ENCODE data around the gene RAET1E.
"Not testable (repeated sequence)": the region's sequence is repeated elsewhere in the genome, so short reads cannot be mapped to it uniquely, and the experiment has no call there.

RAET1E gene

DNA sequence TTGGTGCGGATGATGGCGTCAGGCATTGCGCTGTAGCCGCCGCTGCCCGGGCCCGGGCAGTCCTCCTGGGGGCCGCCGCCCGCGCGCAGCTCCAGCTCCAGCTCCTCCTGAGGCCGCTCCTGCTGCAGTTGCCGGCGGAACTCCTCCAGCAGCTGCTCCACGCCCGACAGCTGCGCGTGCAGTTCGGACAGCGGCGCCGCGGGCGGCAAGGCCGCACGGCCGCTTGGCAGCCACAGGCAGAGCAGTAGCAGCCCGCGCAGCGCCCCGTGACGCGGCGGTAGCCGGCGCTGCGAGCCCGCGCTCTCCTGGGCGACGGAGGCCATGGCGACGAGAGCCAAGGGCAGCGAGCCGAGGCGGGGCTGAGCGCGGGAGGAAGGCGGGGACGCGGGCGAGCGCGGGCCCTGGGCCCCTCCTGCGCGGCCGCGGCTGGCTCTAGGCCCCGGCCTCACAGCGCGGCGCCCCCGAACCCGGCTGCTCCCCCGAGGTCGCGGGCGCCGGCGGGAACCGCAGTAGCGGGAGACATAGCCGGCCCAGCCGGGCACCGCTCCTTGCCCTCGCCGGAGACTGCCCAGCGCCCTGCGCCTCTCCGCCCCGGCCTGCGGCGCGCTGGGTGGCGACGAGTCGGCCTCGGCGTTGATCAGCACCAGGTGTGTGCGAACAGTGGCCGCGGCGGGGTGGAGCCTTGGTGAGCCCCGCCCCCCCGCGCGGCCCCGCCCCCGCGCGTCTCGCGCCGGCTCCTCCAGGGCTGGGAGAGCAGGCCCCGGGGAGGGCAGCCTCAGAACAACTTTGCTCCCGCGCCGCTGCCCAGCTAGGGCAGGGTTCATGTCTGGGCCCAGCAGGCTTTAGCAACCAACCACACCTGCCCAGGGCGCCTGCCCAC, 34.0 kb downstream of the RAET1E start, which contains the start of gene LRP11:
Gene LRP11, minus strand, starts transcription at position 662 of the 880 bp plus-strand sequence. Its CDS starts 339 bp downstream, at position 323.
- CTCF ChIA-PET: interaction anchor here (1.0 to 8.0 kb wide), 10 partner anchors 10 to 61 kb away, joined by 3 to 61 read pairs (median 9); no protein-coding TSS in a partner anchor
- POLR2A ChIA-PET: interaction anchor here (0.6 to 0.9 kb wide), 5 partner anchors 13 to 321 kb away, joined by 3 to 5 read pairs (median 4); partner anchors contain the start of gene LATS1
- peak within 1 kb of the TSS; percentile 67 for H3K4me3 ChIP-seq (ENCODE audit: low read depth, low read length)
- DNase-seq (ENCODE audit: low read depth, low spot score): no peak
- TF ChIP-seq, protein P1, sequence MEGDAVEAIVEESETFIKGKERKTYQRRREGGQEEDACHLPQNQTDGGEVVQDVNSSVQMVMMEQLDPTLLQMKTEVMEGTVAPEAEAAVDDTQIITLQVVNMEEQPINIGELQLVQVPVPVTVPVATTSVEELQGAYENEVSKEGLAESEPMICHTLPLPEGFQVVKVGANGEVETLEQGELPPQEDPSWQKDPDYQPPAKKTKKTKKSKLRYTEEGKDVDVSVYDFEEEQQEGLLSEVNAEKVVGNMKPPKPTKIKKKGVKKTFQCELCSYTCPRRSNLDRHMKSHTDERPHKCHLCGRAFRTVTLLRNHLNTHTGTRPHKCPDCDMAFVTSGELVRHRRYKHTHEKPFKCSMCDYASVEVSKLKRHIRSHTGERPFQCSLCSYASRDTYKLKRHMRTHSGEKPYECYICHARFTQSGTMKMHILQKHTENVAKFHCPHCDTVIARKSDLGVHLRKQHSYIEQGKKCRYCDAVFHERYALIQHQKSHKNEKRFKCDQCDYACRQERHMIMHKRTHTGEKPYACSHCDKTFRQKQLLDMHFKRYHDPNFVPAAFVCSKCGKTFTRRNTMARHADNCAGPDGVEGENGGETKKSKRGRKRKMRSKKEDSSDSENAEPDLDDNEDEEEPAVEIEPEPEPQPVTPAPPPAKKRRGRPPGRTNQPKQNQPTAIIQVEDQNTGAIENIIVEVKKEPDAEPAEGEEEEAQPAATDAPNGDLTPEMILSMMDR (IDR thresholded peaks at IDR 0.05; ENCODE audit: insufficient read depth, low read length, missing control alignments): no peak

DNA sequence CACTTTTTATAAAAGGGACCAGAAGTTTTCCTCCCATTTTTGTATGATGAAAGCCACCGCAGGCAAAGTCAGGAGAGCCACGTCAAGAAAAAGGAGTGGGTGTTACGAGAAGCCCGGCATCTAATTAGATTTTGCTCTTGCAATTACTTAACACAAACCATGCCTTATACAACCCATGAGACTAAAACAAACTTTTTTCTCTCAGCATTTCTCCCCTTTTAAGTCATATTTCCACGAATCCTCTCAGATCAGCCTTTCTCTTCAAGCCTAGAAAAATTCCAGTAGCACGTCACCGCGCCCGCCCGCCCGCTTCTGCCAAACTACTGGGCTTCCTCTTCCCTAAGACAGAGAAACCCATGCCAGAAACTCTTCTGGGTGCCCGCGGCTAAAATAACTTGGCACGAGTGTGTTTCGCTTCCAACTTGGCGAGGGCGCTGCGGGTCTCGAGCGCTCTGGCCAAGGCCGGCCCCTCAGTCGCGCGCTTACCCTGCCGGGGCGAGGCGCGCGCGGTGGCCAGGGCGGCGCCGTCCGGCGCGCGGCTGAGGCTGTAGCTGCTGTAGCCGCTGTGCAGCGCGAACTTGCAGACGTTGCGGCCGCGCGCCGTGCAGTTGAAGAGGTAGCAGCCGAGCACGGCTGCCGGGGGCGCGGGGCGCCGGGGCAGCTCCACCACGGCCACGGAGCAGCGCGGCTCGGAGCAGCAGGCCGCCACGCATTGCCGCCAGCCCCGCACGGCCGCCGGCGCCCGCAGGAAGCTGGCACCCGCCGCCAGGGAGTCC, 34.8 kb downstream of the RAET1E start:
- ChIA-PET CTCF (interaction anchor here (1.0 to 8.0 kb wide), 6 partner anchors 9 to 39 kb away, joined by 3 to 61 read pairs (median 18); no protein-coding TSS in a partner anchor), POLR2A (interaction anchor here (0.6 to 0.9 kb wide), 4 partner anchors 12 to 321 kb away, joined by 3 to 5 read pairs (median 4); partner anchors contain the start of gene LATS1)
- no peak for DNase-seq (ENCODE audit: low read depth, low spot score)
- TF ChIP-seq, protein P1 (IDR thresholded peaks at IDR 0.05; ENCODE audit: insufficient read depth, low read length, missing control alignments): no peak
- H3K4me3 ChIP-seq (ENCODE audit: low read depth, low read length): peak overlapping the region; percentile 67

DNA sequence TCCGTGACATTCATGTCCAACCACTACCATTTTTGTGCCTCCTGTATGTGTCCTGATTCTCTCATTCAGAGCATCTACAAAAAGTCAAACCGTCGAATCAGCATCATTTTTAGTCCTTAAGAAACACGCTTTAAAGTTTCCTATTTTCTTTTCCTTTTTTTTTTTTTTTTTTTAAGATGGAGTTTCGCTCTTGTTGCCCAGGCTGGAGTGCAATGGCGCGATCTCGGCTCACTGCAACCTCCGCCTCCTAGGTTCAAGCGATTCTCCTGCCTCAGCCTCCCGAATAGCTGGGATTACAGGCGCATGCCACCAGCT, 35.5 kb downstream of the RAET1E start:
- CTCF ChIA-PET: interaction anchor here (1.0 to 8.0 kb wide), 7 partner anchors 12 to 62 kb away, joined by 3 to 61 read pairs (median 9); no protein-coding TSS in a partner anchor
- POLR2A ChIA-PET; DNase-seq (ENCODE audit: low read depth, low spot score): not testable (repeated sequence)
- peak overlapping the region; percentile 67 for H3K4me3 ChIP-seq (ENCODE audit: low read depth, low read length)

DNA sequence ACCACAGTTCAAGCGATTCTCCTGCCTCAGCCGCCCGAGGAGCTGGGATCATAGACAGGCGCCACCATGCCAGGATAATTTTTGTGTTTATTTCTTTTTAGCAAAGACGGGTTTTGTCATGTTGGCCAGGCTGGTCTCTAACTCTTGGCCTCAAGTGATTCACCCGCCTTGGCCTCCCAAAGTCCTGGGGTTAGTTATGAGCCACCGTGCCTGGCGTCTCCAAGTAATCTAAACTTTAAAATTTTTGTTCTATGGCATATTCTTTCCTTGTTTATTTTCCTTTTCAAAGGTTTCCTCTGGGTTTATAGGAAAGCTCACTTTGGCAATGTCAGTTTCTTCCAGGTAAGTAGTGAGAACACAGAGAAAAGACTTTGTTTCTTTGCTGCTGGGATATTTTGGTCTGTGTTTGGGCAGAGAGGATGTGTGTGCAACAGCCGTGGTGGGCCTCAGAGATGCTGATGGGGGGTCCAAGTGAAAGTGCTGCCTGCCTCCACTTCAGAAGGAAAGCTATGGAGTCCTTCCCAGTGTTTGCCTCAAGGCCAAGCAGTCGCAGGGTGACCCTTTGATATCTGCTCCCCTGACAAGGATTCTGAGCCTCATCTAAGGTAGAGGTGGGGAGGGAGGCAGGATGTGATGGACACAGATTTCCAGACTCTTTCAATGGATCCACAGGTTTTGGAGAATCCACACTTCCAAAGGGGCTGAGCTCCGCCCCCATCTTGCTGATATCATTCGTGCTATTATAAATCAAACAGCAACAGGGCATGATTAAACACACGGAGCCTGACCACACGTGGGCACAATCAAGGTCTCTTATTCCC, 36.1 kb downstream of the RAET1E start:
- CTCF ChIA-PET: interaction anchor here (0.7 to 8.0 kb wide), 9 partner anchors 12 to 62 kb away, joined by 3 to 61 read pairs (median 8); no protein-coding TSS in a partner anchor
- POLR2A ChIA-PET: no interaction called here

DNA sequence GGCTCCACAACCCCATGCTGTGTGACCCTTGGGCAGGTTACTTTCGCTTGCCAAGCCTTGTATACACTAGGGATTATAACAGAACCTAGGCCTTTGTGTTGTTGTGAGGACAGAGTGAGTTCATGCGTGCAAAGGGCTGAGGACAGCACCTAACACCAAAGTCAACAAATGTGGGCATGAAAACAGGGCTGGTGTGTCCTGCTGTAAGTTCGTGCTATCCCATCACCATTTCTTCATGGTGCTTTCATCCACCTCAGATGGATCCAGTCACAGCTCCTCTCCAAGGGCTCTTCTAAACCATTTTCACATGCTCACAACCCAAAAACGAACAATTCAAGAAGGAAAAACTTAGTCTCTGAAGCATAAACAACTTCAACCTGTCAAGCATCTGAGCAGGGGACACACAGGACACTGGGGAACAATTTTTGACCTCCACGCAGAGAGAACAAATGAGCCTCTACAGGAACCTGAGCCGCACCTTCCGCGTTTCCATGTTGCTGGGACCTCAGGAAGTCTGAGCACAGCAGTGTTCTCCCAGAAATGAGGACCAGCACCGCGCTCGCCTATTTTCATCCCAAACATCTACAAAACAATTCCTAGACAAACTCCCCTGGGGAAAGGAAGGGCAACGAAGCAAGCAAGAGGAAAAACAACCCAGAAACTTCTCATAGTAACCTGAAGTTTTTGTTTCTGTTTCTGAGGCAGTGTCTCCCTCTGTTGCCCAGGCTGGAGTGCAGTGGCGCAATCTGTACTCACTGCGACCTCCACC, 36.9 kb downstream of the RAET1E start:
- ChIA-PET CTCF (interaction anchor here (0.7 to 8.0 kb wide), 9 partner anchors 11 to 63 kb away, joined by 3 to 61 read pairs (median 8); no protein-coding TSS in a partner anchor), POLR2A (no interaction called here)
- TF ChIP-seq, protein P1 (IDR thresholded peaks at IDR 0.05; ENCODE audit: insufficient read depth, low read length, missing control alignments): no peak
- H3K4me3 ChIP-seq (ENCODE audit: low read depth, low read length): no peak overlapping the region
- no peak for DNase-seq (ENCODE audit: low read depth, low spot score)

More for the DNA sequence above, 36.1 kb downstream of the RAET1E start:
- TF ChIP-seq, protein P1 (IDR thresholded peaks at IDR 0.05; ENCODE audit: insufficient read depth, low read length, missing control alignments): no peak
- no peak for DNase-seq (ENCODE audit: low read depth, low spot score)
- H3K4me3 ChIP-seq (ENCODE audit: low read depth, low read length): peak overlapping the region; percentile 67

Data from AG04449 (cell line).